Measurements from ENCODE around the gene ARHGEF17.

ARHGEF17 gene

GRCh38 chr11:73313652-73314051 lies 5.6 kb downstream of the ARHGEF17 start:
- DNase-seq (ENCODE audit: low spot score), result no peak

DNA sequence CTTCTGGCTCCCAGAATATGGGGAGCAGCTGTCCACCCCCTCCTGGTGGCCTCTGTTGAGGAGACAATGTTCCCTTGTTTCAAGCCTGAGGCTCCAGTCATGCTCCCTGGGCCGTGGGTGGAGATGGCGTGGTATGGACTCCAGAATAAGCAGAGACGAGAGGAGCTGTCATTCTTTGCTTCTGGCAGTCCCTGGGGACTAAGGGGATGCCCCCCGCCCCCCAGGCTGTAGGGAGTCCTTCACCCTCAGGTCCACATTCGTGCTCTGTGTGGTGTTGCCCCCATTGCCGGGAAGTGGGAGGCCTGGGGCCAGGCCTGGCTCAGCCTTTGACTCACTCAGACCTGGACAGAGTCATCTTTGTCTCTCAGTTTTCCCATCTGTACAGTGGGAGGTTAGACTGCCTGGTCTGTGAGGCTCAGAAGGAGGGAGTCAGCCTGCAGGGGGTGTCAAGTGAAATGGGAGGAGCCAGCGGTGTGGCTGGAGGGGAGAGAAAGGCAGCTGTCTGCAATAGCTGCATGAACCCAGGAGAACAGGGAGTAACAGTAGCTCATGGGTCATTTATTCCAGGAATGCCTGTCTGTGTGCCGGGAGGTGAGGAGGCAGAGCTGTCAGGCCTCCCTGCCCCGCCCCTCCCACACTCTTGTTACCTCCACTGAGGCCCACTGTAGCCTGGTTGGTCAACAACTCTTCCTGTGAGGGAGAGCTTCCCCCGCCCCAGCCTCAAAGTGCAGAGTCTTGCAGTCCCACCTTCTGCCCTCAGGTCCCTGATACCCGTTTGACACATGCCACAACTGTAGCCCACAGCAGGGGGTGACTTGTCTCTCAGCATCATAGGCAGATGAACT lies 6.3 kb downstream of the ARHGEF17 start:
- DNase-seq (ENCODE audit: low spot score), result peak; percentile 80

- no peak for DNase-seq (ENCODE audit: low spot score)
Observed at GRCh38 chr11:73315293-73316020, 7.4 kb downstream of the ARHGEF17 start.

- no peak for DNase-seq (ENCODE audit: low spot score)
Observed at GRCh38 chr11:73316422-73316821, 8.3 kb downstream of the ARHGEF17 start.

- DNase-seq (ENCODE audit: low spot score), result no peak
Observed at GRCh38 chr11:73317373-73317772, 9.3 kb downstream of the ARHGEF17 start.

DNA sequence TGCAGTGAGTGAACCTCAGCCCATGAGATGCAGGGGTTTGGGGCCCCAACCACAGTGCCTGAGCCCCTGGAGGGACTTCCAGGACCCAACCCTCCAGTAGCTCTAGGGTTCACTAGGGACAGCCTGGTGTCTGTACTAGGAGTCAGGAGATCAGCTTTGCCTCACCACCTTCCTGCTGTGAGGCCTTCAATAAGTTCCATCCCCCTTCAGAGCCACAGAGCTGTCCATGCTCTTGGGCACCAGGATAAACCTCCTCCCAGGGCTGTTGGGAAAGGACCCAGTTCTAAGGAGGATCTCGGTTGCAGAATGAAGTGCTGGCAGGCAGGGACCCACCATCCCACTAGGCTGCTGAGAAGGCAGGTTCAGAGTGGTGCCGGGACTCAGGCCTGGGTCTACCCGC lies 9.7 kb downstream of the ARHGEF17 start:
- no peak for DNase-seq (ENCODE audit: low spot score)

- no peak for DNase-seq (ENCODE audit: low spot score)
Observed at GRCh38 chr11:73318501-73319011, 10.5 kb downstream of the ARHGEF17 start.

DNA sequence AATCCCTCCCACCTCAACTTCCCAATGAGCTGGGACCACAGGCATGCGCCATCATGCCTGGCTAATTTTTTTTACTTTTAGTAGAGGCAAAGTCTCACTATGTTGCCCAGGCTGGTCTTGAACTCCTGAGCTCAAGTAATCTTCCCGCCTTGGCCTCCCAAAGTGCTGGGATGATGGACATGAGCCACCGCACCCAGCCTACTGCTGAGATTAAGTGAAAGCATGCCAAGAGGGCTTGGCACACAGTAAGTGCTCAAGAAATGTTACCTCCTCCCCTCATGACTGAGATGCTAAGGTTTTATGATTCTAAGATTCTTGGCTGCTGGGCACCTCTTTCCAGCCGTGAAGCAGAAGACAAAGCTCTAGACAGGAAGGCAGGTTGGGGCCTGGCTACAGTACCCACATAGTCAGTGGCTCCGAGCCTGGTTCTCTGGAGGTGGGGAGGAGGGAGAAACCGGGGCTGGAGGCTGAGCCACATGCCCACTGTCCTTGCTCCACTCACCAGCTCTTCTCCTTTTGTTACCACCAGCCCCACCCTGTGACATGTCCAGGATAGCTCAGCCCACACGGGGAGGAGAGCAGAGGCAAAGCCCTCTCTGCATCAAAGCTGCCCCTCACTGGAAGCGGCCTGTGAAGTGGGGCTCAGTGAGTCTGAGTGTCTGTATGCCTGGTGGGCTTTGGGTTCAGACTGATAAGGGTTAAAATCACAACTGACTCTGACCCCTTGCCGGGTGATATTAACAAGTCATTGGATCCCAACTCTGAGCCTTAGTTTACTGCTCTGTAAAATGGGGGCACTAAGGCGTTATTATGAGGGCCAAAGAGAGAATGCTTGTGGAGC lies 12.9 kb downstream of the ARHGEF17 start:
- no peak for DNase-seq (ENCODE audit: low spot score)

DNA sequence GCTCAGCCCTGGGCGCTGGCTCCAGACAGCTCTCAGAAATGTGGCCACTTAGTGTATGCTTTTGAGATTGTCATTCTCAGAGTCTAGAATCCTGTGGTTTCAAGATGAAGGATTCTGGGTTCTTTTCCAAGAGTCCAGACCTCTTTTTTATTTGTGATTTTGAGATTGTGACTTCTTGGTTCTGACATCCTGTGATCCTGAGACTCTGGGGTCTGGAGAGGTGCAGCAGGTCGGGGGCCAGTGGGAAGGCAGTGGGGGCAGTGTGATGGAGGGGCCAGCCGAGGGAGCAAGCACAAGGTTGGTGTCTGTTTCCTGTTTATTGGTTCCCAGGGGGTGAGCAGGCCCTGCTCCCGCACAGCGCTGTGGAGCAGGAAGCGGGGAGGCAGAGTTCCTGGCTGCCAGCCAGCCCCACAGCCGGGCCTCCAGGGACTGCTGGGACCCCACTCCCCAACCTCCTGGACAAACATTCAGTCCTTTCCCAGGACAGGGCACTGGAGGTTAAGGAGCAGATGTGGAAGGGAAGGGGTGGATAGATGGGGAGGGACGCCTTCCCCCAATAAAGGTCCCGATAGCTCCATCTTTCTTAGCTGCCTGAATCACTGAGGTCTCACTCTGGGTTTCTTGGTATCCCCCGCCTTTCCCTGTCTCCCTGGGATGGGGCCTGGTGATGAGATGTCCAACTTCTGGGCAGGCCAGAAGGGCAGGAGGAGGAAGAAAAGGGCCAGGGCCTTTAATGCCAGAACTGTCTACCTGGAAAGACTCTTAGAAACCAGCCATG lies 13.7 kb downstream of the ARHGEF17 start:
- DNase-seq (ENCODE audit: low spot score), result no peak

GRCh38 chr11:73322382-73323306 lies 14.6 kb downstream of the ARHGEF17 start:
- no peak for DNase-seq (ENCODE audit: low spot score)

DNA sequence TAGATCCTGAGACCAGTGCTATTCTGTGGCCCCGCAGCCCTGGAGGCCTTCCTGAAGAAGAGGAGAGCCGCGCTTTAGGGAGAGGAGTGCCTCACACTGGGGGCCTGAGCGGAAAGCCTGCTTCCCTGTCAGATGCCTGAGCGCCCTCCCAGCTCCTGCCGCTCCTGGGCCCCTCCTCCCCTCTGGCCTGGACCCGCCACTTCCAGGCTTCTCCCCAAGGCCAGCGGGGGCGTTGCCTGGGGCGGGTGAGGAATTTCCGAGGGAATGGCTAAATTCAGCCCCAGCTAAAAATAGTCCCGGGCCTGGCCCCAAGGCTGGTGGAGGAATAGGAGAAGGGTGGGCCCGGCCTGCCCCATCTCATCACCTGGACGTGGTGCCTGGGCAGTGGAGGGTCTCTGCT lies 15.4 kb downstream of the ARHGEF17 start:
- peak; percentile 83 for DNase-seq (ENCODE audit: low spot score)

DNA sequence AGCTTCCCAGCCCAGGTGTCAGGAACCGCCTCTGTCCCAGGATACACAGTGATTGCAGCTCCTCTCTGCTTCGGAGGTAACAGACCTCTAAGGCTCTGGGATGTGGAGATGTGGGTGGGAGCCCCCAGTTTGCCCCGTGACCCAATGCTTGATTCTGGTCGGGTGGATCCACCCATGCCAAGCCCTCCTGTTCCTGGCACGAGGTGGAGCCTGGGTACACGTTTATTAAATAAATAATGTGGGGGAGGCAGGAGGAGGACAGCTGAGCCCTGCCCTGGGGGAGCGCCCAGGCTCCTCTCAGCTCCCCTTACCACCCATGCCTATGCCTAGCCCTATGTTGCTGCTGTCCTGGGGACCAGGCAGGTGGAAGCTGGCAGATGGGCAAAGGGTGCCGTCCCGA lies 16.0 kb downstream of the ARHGEF17 start:
- DNase-seq (ENCODE audit: low spot score), result no peak

DNA sequence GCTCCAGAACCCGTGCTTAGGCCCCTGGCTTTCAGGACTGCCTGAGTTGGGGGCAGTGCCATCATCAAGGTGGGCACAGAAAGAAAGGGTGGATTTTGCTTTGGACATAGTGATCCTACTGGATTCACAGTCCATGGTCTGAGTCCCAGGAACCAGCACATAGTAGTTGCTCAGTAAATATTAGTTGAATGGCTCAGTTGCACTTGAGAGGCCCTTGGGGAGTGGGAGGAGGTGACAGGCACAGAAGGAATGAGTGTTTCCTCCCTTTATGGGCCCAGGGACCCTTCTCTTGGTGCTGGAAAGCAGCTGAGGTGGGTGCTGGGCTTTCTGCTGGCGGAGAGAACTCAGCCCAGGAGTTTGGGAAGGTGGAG lies 16.6 kb downstream of the ARHGEF17 start:
- DNase-seq (ENCODE audit: low spot score), result no peak

DNA sequence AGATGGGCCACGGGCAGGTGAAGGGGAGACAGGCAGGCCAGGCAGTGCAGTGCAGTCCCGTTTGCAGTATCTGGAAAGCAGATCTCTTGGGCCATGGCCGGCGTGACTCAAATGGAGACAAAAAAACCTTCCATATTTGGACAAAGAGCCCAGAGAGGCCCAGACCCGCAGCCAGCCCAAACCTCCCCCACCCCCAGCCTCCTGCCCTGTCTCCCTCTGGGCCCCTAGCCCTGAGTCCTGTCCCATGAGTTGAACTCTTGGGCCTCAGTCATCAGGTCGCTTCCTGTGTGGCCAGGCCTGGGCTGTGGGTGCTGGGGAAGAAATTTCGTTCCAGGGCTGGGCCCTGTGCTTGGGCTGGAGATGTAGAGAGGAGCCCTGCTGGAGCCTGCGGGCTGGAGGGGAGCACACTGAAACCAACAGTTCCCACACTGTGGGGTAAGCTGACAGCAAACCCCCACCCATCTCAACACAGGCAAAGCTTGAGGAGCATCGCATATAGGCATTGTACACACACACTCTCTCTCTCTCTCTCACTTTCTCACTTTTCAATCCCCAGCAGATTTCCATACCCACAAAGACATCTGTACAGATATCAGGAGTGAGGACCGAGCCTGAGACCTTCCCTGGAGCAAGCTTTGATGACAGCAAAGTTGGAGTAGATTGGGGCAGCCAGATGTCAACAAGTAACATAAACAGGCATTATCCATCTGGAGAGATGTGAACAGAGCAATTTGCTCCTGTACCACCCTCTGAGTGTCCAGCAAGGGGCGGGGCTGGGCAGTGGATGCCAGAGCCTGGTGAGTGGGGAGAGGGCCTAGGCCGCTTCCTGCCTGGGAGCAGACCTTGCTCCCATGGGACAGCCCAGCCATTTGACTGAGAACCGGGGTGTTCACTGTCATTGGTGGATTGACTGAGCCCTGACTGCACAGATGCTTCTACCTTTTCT lies 17.2 kb downstream of the ARHGEF17 start:
- DNase-seq (ENCODE audit: low spot score), result peak; percentile 81

GRCh38 chr11:73326929-73327811 lies 19.1 kb downstream of the ARHGEF17 start:
- DNase-seq (ENCODE audit: low spot score), result no peak

DNA sequence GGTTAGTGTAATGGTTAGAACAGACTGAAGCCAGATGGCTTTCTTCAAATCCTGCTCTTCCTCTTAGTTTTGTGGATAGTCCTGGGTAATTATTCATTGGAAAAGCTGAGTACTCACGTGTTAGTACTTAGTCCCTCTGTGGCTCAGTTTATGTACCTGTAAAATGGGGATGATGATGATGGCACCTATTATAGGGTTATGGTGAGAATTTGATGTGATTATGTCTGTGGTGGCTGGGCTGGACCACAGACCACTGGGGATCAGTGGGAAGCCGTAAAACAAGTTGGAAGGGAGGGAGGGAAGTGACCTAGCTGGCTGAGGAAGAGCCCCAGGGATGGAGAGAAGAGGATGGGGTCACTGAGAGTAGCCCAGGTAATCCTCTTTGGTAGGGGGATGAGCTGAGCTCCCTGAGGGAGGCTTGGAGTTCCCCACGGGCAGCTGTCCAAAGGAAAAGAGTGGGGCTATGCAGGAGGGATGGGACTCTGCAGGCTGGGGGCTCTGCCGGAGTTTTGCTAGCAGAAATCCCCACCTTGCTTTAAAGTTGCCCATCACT lies 19.8 kb downstream of the ARHGEF17 start:
- DNase-seq (ENCODE audit: low spot score), result no peak

DNA sequence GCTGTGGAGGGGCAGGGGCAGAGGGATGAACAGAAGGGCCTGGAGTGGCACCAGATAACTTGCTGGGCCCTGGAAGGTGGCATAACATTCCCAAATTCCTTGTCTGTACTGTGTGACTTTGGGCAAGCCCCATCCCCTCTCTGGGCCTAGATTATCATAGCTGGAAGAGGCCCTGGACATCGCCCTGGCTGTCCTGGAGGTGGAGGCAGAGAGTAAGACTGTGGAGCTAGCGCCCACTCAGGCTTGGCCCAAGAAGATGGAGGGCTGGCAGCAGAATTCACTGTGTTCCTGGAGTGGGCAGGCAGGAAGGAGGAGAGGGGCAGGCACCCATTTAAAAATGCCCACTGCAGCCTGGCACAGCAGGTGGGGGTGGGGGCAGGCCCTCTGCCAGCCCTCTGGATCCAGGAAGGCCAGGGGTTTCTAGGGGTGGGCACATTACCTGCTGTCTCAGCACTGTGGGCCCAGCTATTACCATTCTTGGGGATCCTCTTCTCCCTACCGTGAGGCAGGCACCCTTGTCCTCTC lies 22.6 kb downstream of the ARHGEF17 start:
- DNase-seq (ENCODE audit: low spot score), result peak; percentile 75

Data from hepatic stellate cell (primary cell).